MM.1S (cell line): ENCODE results near the gene RAB10.

Experiments used
- EZH2 ChIP-seq: fragments of 300-600 bp; sonication (generic); optimal IDR thresholded peaks from 2 replicates; pipeline ENCODE3; 2017; ENCODE audit warnings: low read depth, mild to moderate bottlenecking, antibody characterized with exemption, low read length, mixed read lengths
- EZH2phosphoT487 ChIP-seq: fragments of 300-600 bp; sonication (generic); IDR thresholded peaks from 2 replicates; pipeline ENCODE4 v1.6.1; 2018; ENCODE audit warnings: antibody characterized with exemption, low read length
- TF ChIP-seq, protein P1 (sequence below): fragments of 300-600 bp; sonication (generic); IDR thresholded peaks from 2 replicates; pipeline ENCODE4 v1.5.1; 2016; ENCODE audit warnings: antibody characterized with exemption, low read length, mixed read lengths

DNA sequence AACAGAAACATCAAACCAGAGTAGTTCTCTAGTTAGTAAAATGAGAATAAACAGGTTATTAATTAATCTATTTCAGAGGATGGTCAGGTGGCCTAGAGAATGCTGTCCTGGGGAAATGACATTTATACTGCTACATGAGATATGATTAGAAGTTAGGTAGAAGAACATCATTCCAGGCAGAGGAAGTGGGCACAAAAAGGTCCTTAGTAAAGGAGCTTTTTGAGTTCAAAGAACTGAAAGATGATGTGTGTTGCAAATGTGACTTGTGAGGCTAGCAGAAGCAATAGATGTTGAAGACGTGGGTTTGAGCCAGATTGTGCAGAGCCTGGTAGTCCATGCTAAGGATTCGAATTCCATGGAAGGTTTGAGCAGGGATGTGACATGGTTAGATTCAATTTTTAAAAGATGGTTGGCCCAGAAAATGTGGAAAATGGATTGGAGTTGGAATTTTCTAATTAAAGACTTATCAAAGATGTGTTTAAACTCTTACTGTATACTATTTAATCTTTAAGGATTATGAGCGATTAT lies 34.2 kb downstream of the RAB10 start:
- TF ChIP-seq, protein P1, sequence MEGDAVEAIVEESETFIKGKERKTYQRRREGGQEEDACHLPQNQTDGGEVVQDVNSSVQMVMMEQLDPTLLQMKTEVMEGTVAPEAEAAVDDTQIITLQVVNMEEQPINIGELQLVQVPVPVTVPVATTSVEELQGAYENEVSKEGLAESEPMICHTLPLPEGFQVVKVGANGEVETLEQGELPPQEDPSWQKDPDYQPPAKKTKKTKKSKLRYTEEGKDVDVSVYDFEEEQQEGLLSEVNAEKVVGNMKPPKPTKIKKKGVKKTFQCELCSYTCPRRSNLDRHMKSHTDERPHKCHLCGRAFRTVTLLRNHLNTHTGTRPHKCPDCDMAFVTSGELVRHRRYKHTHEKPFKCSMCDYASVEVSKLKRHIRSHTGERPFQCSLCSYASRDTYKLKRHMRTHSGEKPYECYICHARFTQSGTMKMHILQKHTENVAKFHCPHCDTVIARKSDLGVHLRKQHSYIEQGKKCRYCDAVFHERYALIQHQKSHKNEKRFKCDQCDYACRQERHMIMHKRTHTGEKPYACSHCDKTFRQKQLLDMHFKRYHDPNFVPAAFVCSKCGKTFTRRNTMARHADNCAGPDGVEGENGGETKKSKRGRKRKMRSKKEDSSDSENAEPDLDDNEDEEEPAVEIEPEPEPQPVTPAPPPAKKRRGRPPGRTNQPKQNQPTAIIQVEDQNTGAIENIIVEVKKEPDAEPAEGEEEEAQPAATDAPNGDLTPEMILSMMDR, result no peak
- TF ChIP-seq EZH2 (no peak), EZH2phosphoT487 (no peak)
